Endothelial cell of umbilical vein (primary cell): ENCODE measurements around the gene RNASE7. TPM values are rescaled to one million over a fixed set of nuclear protein-coding genes. Genes with fewer than 3 reads are reported as not detected.

ENCODE experiments used
- BruUV-seq: library from RNA; stranded (reverse); fragments of 400-500 nt; replicated peaks from 2 replicates; lab custom pipeline; 2021; lab: Mats Ljungman, UMichigan
- CTCF ChIA-PET: fragments of 300-600, 350-600 bp; sonication (Branson Sonifier 250); formaldehyde crosslinking; loops from one replicate; lab custom pipeline; 2021; ENCODE audit warnings: antibody characterized with exemption, inconsistent platforms; lab: Charles Lee
- POLR2A ChIA-PET: fragments of 300-600, 350-600 bp; sonication (Branson Sonifier 250); formaldehyde crosslinking; loops from one replicate; lab custom pipeline; 2021; ENCODE audit warnings: antibody characterized with exemption, inconsistent platforms; lab: Charles Lee
- DNase-seq: peaks from one replicate; pipeline ENCODE4 v3.0.0-alpha.2; 2011; ENCODE audit warnings: low read depth, low spot score
- FAIRE-seq: peaks from 2 replicates; lab custom pipeline; 2011; peaks lifted over from hg19 to GRCh38; lab: Jason Lieb, UNC
- H2AFZ ChIP-seq: 2 replicates; pipeline ENCODE4 v1.6.0; 2012; ENCODE audit warnings: low read depth, low read length, control low read depth, inconsistent platforms
- H3K27ac ChIP-seq: 2 replicates; pipeline ENCODE4 v1.5.1; 2011; ENCODE audit warnings: low read depth, mild to moderate bottlenecking, control low read depth, low read length, moderate library complexity; ENCODE audit not compliant: insufficient read depth
- H3K27me3 ChIP-seq, 2 experiments: 2 replicates each; pipeline versions ENCODE4 v1.6.0 to v1.6.1; 2011; ENCODE audit warnings: low read length in 2 of 2, mixed read lengths in 1 of 2; ENCODE audit not compliant: control insufficient read depth in 2 of 2, insufficient read depth in 2 of 2
- H3K36me3 ChIP-seq, 2 experiments: 2 replicates in 1 of 2; 3 replicates in 1 of 2; pipeline ENCODE4 v1.5.1; 2011; ENCODE audit warnings: low read length in 2 of 2, mild to moderate bottlenecking in 1 of 2, moderate library complexity in 1 of 2; ENCODE audit not compliant: control insufficient read depth in 2 of 2, insufficient read depth in 2 of 2; ENCODE audit errors: extremely low read depth in 1 of 2
- H3K4me1 ChIP-seq: 3 replicates; pipeline ENCODE4 v1.5.1; 2011; ENCODE audit warnings: mild to moderate bottlenecking, low read length; ENCODE audit not compliant: control insufficient read depth, insufficient read depth; ENCODE audit errors: extremely low read depth
- H3K4me2 ChIP-seq: 2 replicates; pipeline ENCODE4 v1.6.1; 2011; ENCODE audit warnings: low read length, control low read depth, mixed read lengths; ENCODE audit not compliant: insufficient read depth
- H3K4me3 ChIP-seq, 3 experiments: fragments of 200-600 bp in 1 of 3; sonication (generic), shearing (Covaris generic) in 1 of 3; replicated peaks in 1 of 3; 2 replicates each; pipeline ENCODE4 v1.5.1; 2011 to 2016; ENCODE audit warnings: control low read depth in 3 of 3, low read length in 3 of 3, mild to moderate bottlenecking in 2 of 3, inconsistent platforms in 1 of 3, low read depth in 1 of 3, moderate library complexity in 1 of 3; ENCODE audit not compliant: insufficient read depth in 1 of 3
- H3K79me2 ChIP-seq: 2 replicates; pipeline ENCODE4 v1.6.0; 2012; ENCODE audit warnings: low read length, inconsistent platforms; ENCODE audit not compliant: control insufficient read depth, insufficient read depth
- H3K9ac ChIP-seq: replicated peaks from 2 replicates; pipeline ENCODE3; 2011; ENCODE audit warnings: low read length, control low read depth; ENCODE audit not compliant: insufficient read depth; ENCODE audit errors: extremely low read depth
- H3K9me1 ChIP-seq: replicated peaks from 3 replicates; pipeline ENCODE4 v1.6.0; 2011; ENCODE audit warnings: mild to moderate bottlenecking, low read length; ENCODE audit not compliant: control insufficient read depth, insufficient read depth; ENCODE audit errors: extremely low read depth
- H3K9me3 ChIP-seq: replicated peaks from 2 replicates; pipeline ENCODE4 v1.5.1; 2012; ENCODE audit warnings: low read length, inconsistent platforms; ENCODE audit not compliant: control insufficient read depth, insufficient read depth
- H4K20me1 ChIP-seq: replicated peaks from 2 replicates; pipeline ENCODE3; 2011; ENCODE audit warnings: mild to moderate bottlenecking, low read length; ENCODE audit not compliant: control insufficient read depth, insufficient read depth; ENCODE audit errors: extremely low read depth
- EZH2 ChIP-seq: IDR thresholded peaks from 2 replicates; pipeline ENCODE4 v1.6.1; 2012; ENCODE audit warnings: borderline replicate concordance, low read depth, mild to moderate bottlenecking, moderate library complexity, low read length, inconsistent platforms; ENCODE audit not compliant: severe bottlenecking
- FOS ChIP-seq: IDR thresholded peaks from 2 replicates; pipeline ENCODE4 v1.6.1; 2011; ENCODE audit warnings: mild to moderate bottlenecking, low read length, moderate library complexity, borderline replicate concordance; ENCODE audit not compliant: insufficient read depth
- GATA2 ChIP-seq: IDR thresholded peaks from 2 replicates; pipeline ENCODE4 v1.7.0; 2011; ENCODE audit warnings: low read depth, mild to moderate bottlenecking, moderate library complexity, mixed read lengths, low read length; ENCODE audit not compliant: insufficient read length, insufficient read depth
- JUN ChIP-seq: IDR thresholded peaks from 2 replicates; pipeline ENCODE4 v1.6.1; 2011; ENCODE audit warnings: borderline replicate concordance, low read depth; ENCODE audit not compliant: insufficient read length, insufficient read depth
- MYC ChIP-seq: IDR thresholded peaks from one replicate; pipeline ENCODE4 v1.6.1; 2011; ENCODE audit warnings: mild to moderate bottlenecking, low read depth, low read length
- POLR2A ChIP-seq: IDR thresholded peaks from 2 replicates; pipeline ENCODE4 v1.6.1; 2012; ENCODE audit warnings: low read depth, mild to moderate bottlenecking, control low read depth, low read length
- POLR2AphosphoS5 ChIP-seq: IDR thresholded peaks from 2 replicates; pipeline ENCODE4 v1.6.1; 2012; ENCODE audit warnings: low read depth, mild to moderate bottlenecking, control low read depth, low read length, moderate library complexity; ENCODE audit not compliant: insufficient read depth
- dilution Hi-C: fragments of 300-500 bp; cut with MboI; formaldehyde crosslinking; loops from one replicate; pipeline ENCODE4 v1.15.0; 2019; ENCODE audit warnings: low sequenced_read_pairs; ENCODE audit not compliant: extremely low pct_ligation_motif_present
- intact Hi-C: fragments of 100-400 bp; cut with micrococcal nuclease; formaldehyde crosslinking; loops from one replicate; pipeline ENCODE4 v1.10.0; 2022
- polyA plus RNA-seq, 4 experiments: library from polyadenylated mRNA; depleted of rRNA in 3 of 4; stranded (reverse) in 3 of 4; unstranded in 1 of 4; fragments of >200 nt; gene quantifications; 2 replicates each; pipeline versions ENCODE4 v1.2.1 to v1.2.3, GENCODE V29; 2011 to 2012; ENCODE audit warnings: missing spikeins in 1 of 4
- total RNA-seq: library from RNA; stranded (reverse); gene quantifications from 2 replicates; pipeline ENCODE4 v1.2.3, GENCODE V29; 2021
- TF ChIP-seq, protein P1 (sequence below): IDR thresholded peaks from 2 replicates; pipeline ENCODE4 v1.6.1; 2011; ENCODE audit not compliant: insufficient read depth, insufficient read length
- TF ChIP-seq, protein P2 (sequence below), 2 donors: IDR thresholded peaks; 1 replicate in 1 of 2; 2 replicates in 1 of 2; pipeline ENCODE4 v1.5.1; 2011; ENCODE audit warnings: low read length in 2 of 2, mild to moderate bottlenecking in 2 of 2, moderate library complexity in 2 of 2, control low read depth in 1 of 2, inconsistent platforms in 1 of 2, low read depth in 1 of 2; ENCODE audit not compliant: insufficient read depth in 1 of 2; ENCODE audit errors: extremely low read depth in 1 of 2

The RNASE7 gene
- total and polyA plus RNA-seq, 2 donors (not counting 3 experiments of a cell fraction or from before 2014, with no cell fraction given) = not detected

DNA sequence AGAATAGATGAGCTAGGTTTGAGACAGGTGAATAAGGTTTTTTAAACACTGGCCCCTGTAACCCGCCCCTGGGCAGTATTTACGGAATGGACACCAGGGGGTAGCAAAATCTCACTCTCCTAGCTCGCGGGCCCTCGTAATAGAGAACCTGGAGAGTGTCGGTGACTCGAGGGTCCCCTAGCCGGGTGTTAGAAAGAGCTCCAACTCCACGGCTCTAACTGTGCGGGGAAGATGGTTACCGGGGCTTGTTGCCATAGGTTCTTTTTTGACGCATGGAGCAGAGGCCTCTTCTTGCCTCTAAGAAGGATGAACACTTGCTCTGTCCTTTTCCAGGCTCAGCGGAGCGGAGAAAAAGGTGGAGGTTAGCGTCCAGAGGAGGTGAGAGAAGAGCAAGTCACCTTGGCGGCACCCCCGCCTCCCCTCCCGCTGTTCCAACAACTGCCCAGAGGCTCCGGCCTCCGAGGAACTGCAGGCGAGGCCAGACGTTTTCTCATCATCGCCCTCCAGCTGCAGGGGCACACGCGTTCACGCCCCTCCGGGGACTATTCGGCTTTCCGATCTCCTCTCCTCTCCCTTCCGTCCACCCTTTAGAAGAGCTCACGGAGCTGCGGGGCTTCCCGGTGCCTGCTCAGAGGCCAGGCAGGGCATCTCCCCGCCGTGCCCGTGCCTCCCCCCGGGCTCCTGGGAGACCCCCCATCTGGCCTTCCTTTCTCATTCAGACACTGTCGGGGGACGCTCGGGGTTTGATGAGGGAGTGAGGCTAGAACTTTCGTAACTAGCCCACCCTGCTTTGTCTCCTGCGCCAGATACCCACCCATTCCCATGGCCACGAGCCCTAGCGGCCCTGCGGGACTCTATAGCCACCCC, 26.6 kb downstream of the RNASE7 start:
- Histone ChIP-seq H3K27ac (no peak overlapping the region), H3K36me3 (peaks cover 0 to 2% of the 10 kb centered on the region in 2 experiments), H3K27me3 (peaks cover 21 to 44% of the 10 kb centered on the region in 2 experiments), H3K79me2 (no peaks in the 10 kb centered on the region), H3K4me1 (peaks cover 10% of the 10 kb centered on the region), H3K4me2 (no peak overlapping the region), H4K20me1 (no peaks in the 10 kb centered on the region), H3K4me3 (no peak overlapping the region), H3K9me3 (no peaks in the 10 kb centered on the region), H3K9me1 (no peaks in the 10 kb centered on the region), H3K9ac (no peak overlapping the region), H2AFZ (no peak overlapping the region)
- intact Hi-C loops = loop anchor here (1.0 kb wide), 4 partner anchors 24 to 68 kb away; no protein-coding TSS in a partner anchor
- DNase-seq = peak; percentile 52
- dilution Hi-C loops = no loop called here
- no TSS peak for BruUV-seq
- ChIA-PET CTCF (interaction anchor here (0.6 to 4.3 kb wide), 20 partner anchors 10 to 68 kb away, joined by 3 to 203 read pairs (median 5); partner anchors contain the start of genes TMEM253 and ZNF219), POLR2A (interaction anchor here (0.7 kb wide), 1 partner anchor 36 kb away, joined by 5 read pairs; no protein-coding TSS in a partner anchor)
- FAIRE-seq = peak; percentile 53
- peak; percentile 99 for TF ChIP-seq EZH2
- TF ChIP-seq, protein P1, sequence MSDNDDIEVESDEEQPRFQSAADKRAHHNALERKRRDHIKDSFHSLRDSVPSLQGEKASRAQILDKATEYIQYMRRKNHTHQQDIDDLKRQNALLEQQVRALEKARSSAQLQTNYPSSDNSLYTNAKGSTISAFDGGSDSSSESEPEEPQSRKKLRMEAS = no peak
- no peak for TF ChIP-seq GATA2
- TF ChIP-seq, protein P2, sequence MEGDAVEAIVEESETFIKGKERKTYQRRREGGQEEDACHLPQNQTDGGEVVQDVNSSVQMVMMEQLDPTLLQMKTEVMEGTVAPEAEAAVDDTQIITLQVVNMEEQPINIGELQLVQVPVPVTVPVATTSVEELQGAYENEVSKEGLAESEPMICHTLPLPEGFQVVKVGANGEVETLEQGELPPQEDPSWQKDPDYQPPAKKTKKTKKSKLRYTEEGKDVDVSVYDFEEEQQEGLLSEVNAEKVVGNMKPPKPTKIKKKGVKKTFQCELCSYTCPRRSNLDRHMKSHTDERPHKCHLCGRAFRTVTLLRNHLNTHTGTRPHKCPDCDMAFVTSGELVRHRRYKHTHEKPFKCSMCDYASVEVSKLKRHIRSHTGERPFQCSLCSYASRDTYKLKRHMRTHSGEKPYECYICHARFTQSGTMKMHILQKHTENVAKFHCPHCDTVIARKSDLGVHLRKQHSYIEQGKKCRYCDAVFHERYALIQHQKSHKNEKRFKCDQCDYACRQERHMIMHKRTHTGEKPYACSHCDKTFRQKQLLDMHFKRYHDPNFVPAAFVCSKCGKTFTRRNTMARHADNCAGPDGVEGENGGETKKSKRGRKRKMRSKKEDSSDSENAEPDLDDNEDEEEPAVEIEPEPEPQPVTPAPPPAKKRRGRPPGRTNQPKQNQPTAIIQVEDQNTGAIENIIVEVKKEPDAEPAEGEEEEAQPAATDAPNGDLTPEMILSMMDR (IDR thresholded peaks at IDR 0.05; ENCODE audit: extremely low read depth in 1 of 2, insufficient read depth in 1 of 2, low read depth in 1 of 2, low read length in 2 of 2) = peak; percentile 58 to 63
- TF ChIP-seq POLR2A = no peak
- TF ChIP-seq JUN = no peak
- TF ChIP-seq POLR2AphosphoS5 = no peak
- no peak for TF ChIP-seq MYC
- TF ChIP-seq FOS = no peak
